IMR-90 (cell line): ENCODE results near the gene ACTR3C. TPM values are rescaled to one million over a fixed set of nuclear protein-coding genes. Genes with fewer than 3 reads are reported as not detected.

Experiments
- ATAC-seq: fragments of 200-7000 bp; cut with Tn5 transposase; 2 replicates; pipeline ENCODE4 v1.9.1; 2020; ENCODE audit warnings: low read depth, mild to moderate bottlenecking, moderate library complexity
- BruUV-seq: library from RNA; stranded (reverse); fragments of 400-500 nt; replicated peaks from 2 replicates; lab custom pipeline; 2021; lab: Mats Ljungman, UMichigan
- CTCF ChIA-PET: fragments of 300-600 bp; formaldehyde crosslinking; extraction: SDS; loops from one replicate; lab custom pipeline; 2021; ENCODE audit warnings: antibody characterized with exemption; lab: Yijun Ruan, JAX
- POLR2A ChIA-PET: fragments of 300-600 bp; sonication (Branson Sonifier 250); formaldehyde crosslinking; loops from one replicate; lab custom pipeline; 2022; ENCODE audit warnings: antibody characterized with exemption; ENCODE audit not compliant: unreplicated experiment; lab: Charles Lee
- DNase-seq: peaks from one replicate; pipeline ENCODE4 v3.0.0; 2013
- H2AFZ ChIP-seq: replicated peaks from 2 replicates; pipeline ENCODE3; 2013; ENCODE audit warnings: low read length, mild to moderate bottlenecking; ENCODE audit not compliant: poor library complexity
- H2AK5ac ChIP-seq: 2 replicates; pipeline ENCODE4 v1.6.1; 2013; ENCODE audit warnings: low read depth, low read length, inconsistent platforms
- H2AK9ac ChIP-seq: replicated peaks from 2 replicates; pipeline ENCODE3; 2013; ENCODE audit warnings: mild to moderate bottlenecking, low read depth, low read length, moderate library complexity; ENCODE audit not compliant: poor library complexity
- H2BK120ac ChIP-seq: 2 replicates; pipeline ENCODE4 v1.6.1; 2013; ENCODE audit warnings: low read depth, low read length, inconsistent platforms
- H2BK15ac ChIP-seq: 3 replicates; pipeline ENCODE4 v1.6.1; 2013; ENCODE audit warnings: low read depth, low read length, inconsistent platforms
- H2BK20ac ChIP-seq: 2 replicates; pipeline ENCODE4 v1.6.1; 2013; ENCODE audit warnings: low read depth, mild to moderate bottlenecking, inconsistent platforms, low read length, moderate library complexity
- H2BK5ac ChIP-seq: 2 replicates; pipeline ENCODE4 v1.6.1; 2013; ENCODE audit warnings: mild to moderate bottlenecking, low read depth, low read length, inconsistent platforms; ENCODE audit not compliant: poor library complexity, severe bottlenecking
- H3K14ac ChIP-seq: replicated peaks from 2 replicates; pipeline ENCODE4 v1.6.1; 2013; ENCODE audit warnings: low read depth, low read length, inconsistent platforms
- H3K18ac ChIP-seq: 2 replicates; pipeline ENCODE4 v1.6.1; 2013; ENCODE audit warnings: low read depth, low read length, control low read depth
- H3K23ac ChIP-seq: 2 replicates; pipeline ENCODE4 v1.6.1; 2013; ENCODE audit warnings: low read depth, low read length, inconsistent platforms
- H3K27ac ChIP-seq: 2 replicates; pipeline ENCODE4 v1.5.1; 2013; ENCODE audit warnings: mild to moderate bottlenecking, control low read depth, low read length; ENCODE audit not compliant: insufficient read depth
- H3K27me3 ChIP-seq: 2 replicates; pipeline ENCODE4 v1.6.1; 2013; ENCODE audit warnings: low read length; ENCODE audit not compliant: control insufficient read depth, insufficient read depth
- H3K36me3 ChIP-seq: 2 replicates; pipeline ENCODE4 v1.6.1; 2013; ENCODE audit warnings: low read length, mixed read lengths; ENCODE audit not compliant: control insufficient read depth, insufficient read depth
- H3K4ac ChIP-seq: 2 replicates; pipeline ENCODE4 v1.6.1; 2013; ENCODE audit warnings: low read depth, low read length, inconsistent platforms
- H3K4me1 ChIP-seq: 2 replicates; pipeline ENCODE4 v1.6.1; 2013; ENCODE audit warnings: low read length, mixed read lengths; ENCODE audit not compliant: control insufficient read depth, insufficient read depth
- H3K4me2 ChIP-seq: 2 replicates; pipeline ENCODE4 v1.6.1; 2013; ENCODE audit warnings: low read depth, mild to moderate bottlenecking, control low read depth, low read length, moderate library complexity
- H3K4me3 ChIP-seq: 2 replicates; pipeline ENCODE4 v1.5.1; 2013; ENCODE audit warnings: low read depth, mild to moderate bottlenecking, control low read depth, low read length, moderate library complexity; ENCODE audit not compliant: insufficient read depth
- H3K56ac ChIP-seq: 2 replicates; pipeline ENCODE4 v1.6.1; 2013; ENCODE audit warnings: low read length, inconsistent platforms; ENCODE audit not compliant: insufficient read depth; ENCODE audit errors: extremely low read depth
- H3K79me1 ChIP-seq, 2 experiments: 2 replicates each; pipeline ENCODE4 v1.6.1; 2013; ENCODE audit warnings: low read length in 2 of 2, inconsistent platforms in 1 of 2, low read depth in 1 of 2
- H3K9ac ChIP-seq: 2 replicates; pipeline ENCODE4 v1.6.1; 2013; ENCODE audit warnings: low read depth, low read length, control low read depth
- H3K9me1 ChIP-seq: 2 replicates; pipeline ENCODE4 v1.6.1; 2013; ENCODE audit warnings: low read length, inconsistent platforms; ENCODE audit not compliant: insufficient read depth
- H3K9me3 ChIP-seq: 2 replicates; pipeline ENCODE4 v1.6.1; 2013; ENCODE audit warnings: low read length; ENCODE audit not compliant: control insufficient read depth, insufficient read depth
- H4K20me1 ChIP-seq: 2 replicates; pipeline ENCODE4 v1.6.1; 2013; ENCODE audit warnings: low read length, inconsistent platforms; ENCODE audit not compliant: insufficient read depth
- H4K5ac ChIP-seq: 2 replicates; pipeline ENCODE4 v1.6.1; 2013; ENCODE audit warnings: mild to moderate bottlenecking, low read depth, low read length, control low read depth
- H4K8ac ChIP-seq, 2 experiments: 2 replicates each; pipeline ENCODE4 v1.6.1; 2013; ENCODE audit warnings: low read depth in 2 of 2, low read length in 2 of 2, control low read depth in 1 of 2, inconsistent platforms in 1 of 2
- H4K91ac ChIP-seq: 2 replicates; pipeline ENCODE4 v1.6.1; 2013; ENCODE audit warnings: low read depth, low read length, inconsistent platforms; ENCODE audit not compliant: insufficient read depth
- BHLHE40 ChIP-seq: fragments of 150-350 bp; IDR thresholded peaks from 2 replicates; pipeline ENCODE4 v1.6.1; 2016; ENCODE audit warnings: mild to moderate bottlenecking, low read depth, low read length
- CEBPB ChIP-seq: IDR thresholded peaks from 2 replicates; pipeline ENCODE4 v1.6.1; 2012; ENCODE audit warnings: low read depth, low read length, improper control_type of control experiment
- CHD1 ChIP-seq: IDR thresholded peaks from 2 replicates; pipeline ENCODE4 v1.6.1; 2012; ENCODE audit warnings: low read depth, low read length, improper control_type of control experiment
- FOS ChIP-seq: fragments of 150-350 bp; IDR thresholded peaks from 2 replicates; pipeline ENCODE4 v1.6.1; 2016; ENCODE audit warnings: low read depth, low read length
- MAZ ChIP-seq: IDR thresholded peaks from 2 replicates; pipeline ENCODE4 v1.6.1; 2012; ENCODE audit warnings: low read depth, mild to moderate bottlenecking, low read length, improper control_type of control experiment, moderate library complexity, borderline replicate concordance
- MXI1 ChIP-seq: IDR thresholded peaks from 2 replicates; pipeline ENCODE4 v1.6.1; 2012; ENCODE audit warnings: low read depth, mild to moderate bottlenecking, low read length, moderate library complexity, borderline replicate concordance
- NFE2L2 ChIP-seq: fragments of 150-350 bp; IDR thresholded peaks from 2 replicates; pipeline ENCODE4 v1.6.1; 2016; ENCODE audit warnings: low read depth, mild to moderate bottlenecking, low read length
- POLR2A ChIP-seq: IDR thresholded peaks from 2 replicates; pipeline ENCODE4 v1.6.1; 2012; ENCODE audit warnings: mild to moderate bottlenecking, low read depth, low read length
- RAD21 ChIP-seq: IDR thresholded peaks from 2 replicates; pipeline ENCODE4 v1.6.1; 2012; ENCODE audit warnings: low read length, improper control_type of control experiment
- RFX5 ChIP-seq: IDR thresholded peaks from 2 replicates; pipeline ENCODE4 v1.8.0; 2012; ENCODE audit warnings: low read depth, mild to moderate bottlenecking, low read length, moderate library complexity
- SMC3 ChIP-seq: fragments of 150-350 bp; IDR thresholded peaks from 2 replicates; pipeline ENCODE4 v1.6.1; 2016; ENCODE audit warnings: low read depth, mild to moderate bottlenecking, antibody characterized with exemption, low read length, moderate library complexity
- WGBS, 2 experiments: methylation state at CpG; one replicate each; pipeline versions ENCODE4 v1.1.5 to v1.1.7; 2013; ENCODE audit warnings: missing lambda C conversion rate in 2 of 2; ENCODE audit not compliant: insufficient read length in 1 of 2; ENCODE audit errors: extremely low coverage in 2 of 2; 5-methylcytosine and 5-hydroxymethylcytosine counted together
- dilution Hi-C: fragments of 300-500 bp; cut with HindIII; formaldehyde crosslinking; loops from one replicate; pipeline ENCODE4 v1.14.3; 2018; ENCODE audit warnings: low sequenced_read_pairs; ENCODE audit not compliant: unreplicated experiment
- in situ Hi-C: fragments of 300-500 bp; cut with MboI; formaldehyde crosslinking; loops from 3 replicates; pipeline ENCODE4 v1.14.3; 2019; ENCODE audit warnings: low sequenced_read_pairs, inconsistent platforms, mixed read lengths
- intact Hi-C: fragments of 100-400 bp; cut with micrococcal nuclease; formaldehyde crosslinking; loops from 2 replicates; pipeline ENCODE4 v1.10.0; 2022
- polyA plus RNA-seq, 3 experiments: library from polyadenylated mRNA; depleted of rRNA; stranded (reverse); fragments of >200 nt; gene quantifications; 2 replicates each; pipeline ENCODE4 v1.2.3, GENCODE V29; 2012; ENCODE audit warnings: low replicate concordance in 1 of 3
- total RNA-seq: library from RNA; depleted of rRNA; stranded (reverse); fragments of >200 nt; gene quantifications from 2 replicates; pipeline ENCODE4 v1.2.3, GENCODE V29; 2012
- TF ChIP-seq, protein P1 (sequence below): fragments of 150-350 bp; IDR thresholded peaks from 2 replicates; pipeline ENCODE4 v1.6.1; 2016; ENCODE audit warnings: low read depth, mild to moderate bottlenecking, low read length, moderate library complexity, borderline replicate concordance
- TF ChIP-seq, protein P2 (sequence below): conservative IDR thresholded peaks from 2 replicates; pipeline ENCODE4 v1.5.1; 2012; ENCODE audit warnings: mild to moderate bottlenecking, low read depth, low read length, improper control_type of control experiment
- TF ChIP-seq, protein P3 (sequence below): fragments of 150-350 bp; IDR thresholded peaks from 2 replicates; pipeline ENCODE4 v1.6.1; 2017; ENCODE audit warnings: mild to moderate bottlenecking, antibody characterized with exemption, low read length, low read depth

ACTR3C gene
- total and polyA plus RNA-seq, 2 of the 4 experiments (the other 2 are of a cell fraction), result not detected

DNA sequence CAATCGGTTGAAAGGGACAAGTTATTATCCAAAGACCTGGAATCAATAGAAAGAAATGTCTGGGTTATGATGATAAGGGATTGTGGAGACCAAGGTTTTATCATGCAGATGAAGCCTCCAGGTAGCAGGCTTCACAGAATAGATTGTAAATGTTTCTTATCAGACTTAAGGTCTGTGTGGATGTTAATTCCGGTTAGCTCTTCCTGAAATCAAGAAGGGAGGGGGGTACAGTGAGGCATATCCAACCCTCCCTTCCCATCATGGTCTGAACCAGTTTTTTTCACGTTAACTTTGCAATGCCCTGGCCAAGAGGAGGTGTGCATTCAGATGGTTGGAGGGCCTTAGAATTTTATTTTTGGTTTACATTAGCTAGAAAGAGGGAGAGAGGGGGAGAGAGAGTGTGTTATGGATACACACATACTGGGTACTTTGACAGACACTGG lies 10.0 kb downstream of the ACTR3C start:
- no peak overlapping the region for H2BK5ac ChIP-seq
- WGBS, 2 experiments, result 80% methylated on average over 1 of the region's 3 CpGs; no CpG with 5 or more reads in 1 of the 2 experiments
- CTCF ChIA-PET, result interaction anchor here (0.6 kb wide), 1 partner anchor 673 kb away, joined by 3 read pairs; no protein-coding TSS in a partner anchor
- H2AK9ac ChIP-seq, result no peak overlapping the region
- no peak overlapping the region for H3K4me2 ChIP-seq
- no peak overlapping the region for H4K5ac ChIP-seq
- H4K20me1 ChIP-seq, result no peaks in the 10 kb centered on the region
- H3K4ac ChIP-seq, result no peak overlapping the region
- POLR2A ChIA-PET, result no interaction called here
- dilution Hi-C loops (no loop called here), in situ Hi-C loops (loop anchor here (25.0 kb wide), 1 partner anchor 424 kb away; the partner anchor contains the start of gene GIMAP5), intact Hi-C loops (no loop called here)
- no peak overlapping the region for H4K8ac ChIP-seq
- H2BK15ac ChIP-seq, result no peak overlapping the region
- no peak overlapping the region; the same call in 1 of the 2 replicates for H4K91ac ChIP-seq
- H3K9me1 ChIP-seq, result 0 out of 2 replicates have a peak, but pooled peaks cover 3% of the 10 kb centered on the region
- 0 out of 2 replicates have a peak overlapping the region, but pooled peaks have one; percentile 64 for H2BK120ac ChIP-seq
- H3K9ac ChIP-seq, result no peak overlapping the region
- no peak overlapping the region for H3K14ac ChIP-seq
- no peak overlapping the region for H3K56ac ChIP-seq
- ATAC-seq, result no peak
- H3K18ac ChIP-seq, result no peak overlapping the region; the same call in 1 of the 2 replicates
- no peak overlapping the region for H3K23ac ChIP-seq
- no peaks in the 10 kb centered on the region for H3K36me3 ChIP-seq
- DNase-seq, result no peak
- H2AFZ ChIP-seq, result no peak overlapping the region
- no peak for TF ChIP-seq NFE2L2
- no peak for TF ChIP-seq SMC3
- TF ChIP-seq, protein P1, sequence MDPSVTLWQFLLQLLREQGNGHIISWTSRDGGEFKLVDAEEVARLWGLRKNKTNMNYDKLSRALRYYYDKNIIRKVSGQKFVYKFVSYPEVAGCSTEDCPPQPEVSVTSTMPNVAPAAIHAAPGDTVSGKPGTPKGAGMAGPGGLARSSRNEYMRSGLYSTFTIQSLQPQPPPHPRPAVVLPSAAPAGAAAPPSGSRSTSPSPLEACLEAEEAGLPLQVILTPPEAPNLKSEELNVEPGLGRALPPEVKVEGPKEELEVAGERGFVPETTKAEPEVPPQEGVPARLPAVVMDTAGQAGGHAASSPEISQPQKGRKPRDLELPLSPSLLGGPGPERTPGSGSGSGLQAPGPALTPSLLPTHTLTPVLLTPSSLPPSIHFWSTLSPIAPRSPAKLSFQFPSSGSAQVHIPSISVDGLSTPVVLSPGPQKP, result no peak
- no peak for TF ChIP-seq MXI1
- no peak for TF ChIP-seq BHLHE40
- no peak for TF ChIP-seq RFX5
- no peak for TF ChIP-seq RAD21
- TF ChIP-seq, protein P2, sequence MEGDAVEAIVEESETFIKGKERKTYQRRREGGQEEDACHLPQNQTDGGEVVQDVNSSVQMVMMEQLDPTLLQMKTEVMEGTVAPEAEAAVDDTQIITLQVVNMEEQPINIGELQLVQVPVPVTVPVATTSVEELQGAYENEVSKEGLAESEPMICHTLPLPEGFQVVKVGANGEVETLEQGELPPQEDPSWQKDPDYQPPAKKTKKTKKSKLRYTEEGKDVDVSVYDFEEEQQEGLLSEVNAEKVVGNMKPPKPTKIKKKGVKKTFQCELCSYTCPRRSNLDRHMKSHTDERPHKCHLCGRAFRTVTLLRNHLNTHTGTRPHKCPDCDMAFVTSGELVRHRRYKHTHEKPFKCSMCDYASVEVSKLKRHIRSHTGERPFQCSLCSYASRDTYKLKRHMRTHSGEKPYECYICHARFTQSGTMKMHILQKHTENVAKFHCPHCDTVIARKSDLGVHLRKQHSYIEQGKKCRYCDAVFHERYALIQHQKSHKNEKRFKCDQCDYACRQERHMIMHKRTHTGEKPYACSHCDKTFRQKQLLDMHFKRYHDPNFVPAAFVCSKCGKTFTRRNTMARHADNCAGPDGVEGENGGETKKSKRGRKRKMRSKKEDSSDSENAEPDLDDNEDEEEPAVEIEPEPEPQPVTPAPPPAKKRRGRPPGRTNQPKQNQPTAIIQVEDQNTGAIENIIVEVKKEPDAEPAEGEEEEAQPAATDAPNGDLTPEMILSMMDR, result no peak
- no peak for TF ChIP-seq MAZ
- TF ChIP-seq FOS, result no peak
- no peak for TF ChIP-seq CHD1
- TF ChIP-seq, protein P3, sequence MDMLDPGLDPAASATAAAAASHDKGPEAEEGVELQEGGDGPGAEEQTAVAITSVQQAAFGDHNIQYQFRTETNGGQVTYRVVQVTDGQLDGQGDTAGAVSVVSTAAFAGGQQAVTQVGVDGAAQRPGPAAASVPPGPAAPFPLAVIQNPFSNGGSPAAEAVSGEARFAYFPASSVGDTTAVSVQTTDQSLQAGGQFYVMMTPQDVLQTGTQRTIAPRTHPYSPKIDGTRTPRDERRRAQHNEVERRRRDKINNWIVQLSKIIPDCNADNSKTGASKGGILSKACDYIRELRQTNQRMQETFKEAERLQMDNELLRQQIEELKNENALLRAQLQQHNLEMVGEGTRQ, result no peak
- TF ChIP-seq POLR2A, result no peak
- no peak for TF ChIP-seq CEBPB
- H3K4me1 ChIP-seq, result peaks cover 5% of the 10 kb centered on the region; the same call in 1 of the 2 replicates
- H3K79me1 ChIP-seq, result no peaks in the 10 kb centered on the region
- BruUV-seq, result no TSS peak
- H3K27ac ChIP-seq, result no peak overlapping the region
- H3K4me3 ChIP-seq, result no peak overlapping the region
- no peaks in the 10 kb centered on the region for H3K27me3 ChIP-seq
- no peak overlapping the region for H2AK5ac ChIP-seq
- H3K9me3 ChIP-seq, result no peaks in the 10 kb centered on the region
- no peak overlapping the region for H2BK20ac ChIP-seq
